Left lung (tissue), 14 donors: Measurements from ENCODE around the gene CCNG1. TPM values are rescaled to one million over a fixed set of nuclear protein-coding genes. Genes with fewer than 3 reads are reported as not detected.
"Not testable (repeated sequence)": the region's sequence is repeated elsewhere in the genome, so short reads cannot be mapped to it uniquely, and the experiment has no call there.

Experiments used
- ATAC-seq: fragments of 200-7000 bp; cut with Tn5 transposase; one replicate; pipeline ENCODE4 v1.9.1; 2020; ENCODE audit warnings: moderate library complexity
- DNase-seq, 4 donors: peaks; one replicate each; pipeline ENCODE4 v3.0.0-alpha.2; 2013 to 2020
- H3K27ac ChIP-seq, 2 donors: fragments of 200-600 bp; sonication (generic) in 1 of 2; one replicate each; pipeline versions ENCODE4 v1.5.0 to v1.8.0; 2020 to 2021
- H3K27me3 ChIP-seq, 2 donors: fragments of 200-600 bp; sonication (generic) in 1 of 2; one replicate each; pipeline versions ENCODE4 v1.5.0 to v1.8.0; 2020 to 2021
- H3K36me3 ChIP-seq, 2 donors: fragments of 200-600 bp; sonication (generic) in 1 of 2; one replicate each; pipeline versions ENCODE4 v1.5.0 to v1.8.0; 2020 to 2021
- H3K4me1 ChIP-seq, 2 donors: fragments of 200-600 bp; one replicate each; pipeline ENCODE4 v1.8.0; 2021
- H3K4me3 ChIP-seq, 2 donors: fragments of 200-600 bp; sonication (generic) in 1 of 2; one replicate each; pipeline versions ENCODE4 v1.5.0 to v1.8.0; 2020 to 2021; ENCODE audit warnings: mild to moderate bottlenecking in 1 of 2
- H3K9me3 ChIP-seq, 2 donors: fragments of 200-600 bp; sonication (generic) in 1 of 2; one replicate each; pipeline versions ENCODE4 v1.5.0 to v1.8.0; 2020 to 2021
- intact Hi-C, 2 donors: fragments of 100-400 bp; cut with DNase I; formaldehyde crosslinking; loops; one replicate each; pipeline versions ENCODE4 v1.11.2 to v1.14.2; 2022
- long read RNA-seq, 12 donors: library from polyadenylated mRNA in 2 of 12; unstranded in 2 of 12; transcript quantifications; one replicate each; pipeline ENCODE4 v2.0.0 and lab custom pipeline, GENCODE V29; 2019 to 2026
- polyA plus RNA-seq, 6 donors: library from polyadenylated mRNA; unstranded; fragments of 120-200 nt; gene quantifications; one replicate each; pipeline ENCODE4 v1.2.1, GENCODE V29; 2013; ENCODE audit not compliant: insufficient read length in 6 of 6
- total RNA-seq, 2 donors: library from RNA; stranded (reverse); fragmentation: NEBNext Ultra II Directional; extraction: Animal tissue kit (Norgen Biotek cat#: 25700); gene quantifications; one replicate each; pipeline ENCODE4 v1.2.1, GENCODE V29; 2021
- TF ChIP-seq, protein P1 (sequence below), 2 donors: fragments of 200-600 bp; sonication (generic) in 1 of 2; IDR thresholded peaks; one replicate each; pipeline versions ENCODE4 v1.5.0 to v1.8.0; 2021; ENCODE audit warnings: antibody characterized with exemption in 2 of 2
- donor health status: DM: no; HTN: yes; CAD: no.
- donor health status: DM: no; HTN: no; CAD: no.

The CCNG1 gene, protein sequence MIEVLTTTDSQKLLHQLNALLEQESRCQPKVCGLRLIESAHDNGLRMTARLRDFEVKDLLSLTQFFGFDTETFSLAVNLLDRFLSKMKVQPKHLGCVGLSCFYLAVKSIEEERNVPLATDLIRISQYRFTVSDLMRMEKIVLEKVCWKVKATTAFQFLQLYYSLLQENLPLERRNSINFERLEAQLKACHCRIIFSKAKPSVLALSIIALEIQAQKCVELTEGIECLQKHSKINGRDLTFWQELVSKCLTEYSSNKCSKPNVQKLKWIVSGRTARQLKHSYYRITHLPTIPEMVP
- total RNA-seq, result 100 to 1,000 TPM in 1 of 2 donors, 10 to 100 TPM in 1; 76.0 to 132 TPM
- polyA plus RNA-seq, result 100 to 1,000 TPM; 137 to 173 (median 155) TPM
- long read RNA-seq, donor 1, transcript CCNG1-201 (7 exons, 2,458 nt), result major isoform, 32 of 62 reads
- long read RNA-seq, donor 1, partial matches to known transcripts, result 24 of 62 reads
- long read RNA-seq, donor 1, other reads (novel, unspliced or antisense), result 0 of 62 reads
- long read RNA-seq, donor 2, transcript CCNG1-201 (7 exons, 2,458 nt), result major isoform, 24 of 29 reads
- long read RNA-seq, donor 2, partial matches to known transcripts, result 0 of 29 reads
- long read RNA-seq, donor 2, other reads (novel, unspliced or antisense), result 0 of 29 reads
- long read RNA-seq, donor 3, transcript CCNG1-202 (8 exons, 2,366 nt), result minor isoform, 6 of 37 reads
- long read RNA-seq, donor 3, transcript CCNG1-201 (7 exons, 2,458 nt), result major isoform, 30 of 37 reads
- long read RNA-seq, donor 3, partial matches to known transcripts, result 0 of 37 reads
- long read RNA-seq, donor 3, other reads (novel, unspliced or antisense), result 0 of 37 reads
- long read RNA-seq, donor 4, transcript CCNG1-202 (8 exons, 2,366 nt), result minor isoform, 8 of 36 reads
- long read RNA-seq, donor 4, transcript CCNG1-201 (7 exons, 2,458 nt), result major isoform, 16 of 36 reads
- long read RNA-seq, donor 4, partial matches to known transcripts, result 6 of 36 reads
- long read RNA-seq, donor 4, other reads (novel, unspliced or antisense), result 5 of 36 reads
- long read RNA-seq, donor 5, transcript CCNG1-201 (7 exons, 2,458 nt), result major isoform, 28 of 34 reads
- long read RNA-seq, donor 5, partial matches to known transcripts, result 0 of 34 reads
- long read RNA-seq, donor 5, other reads (novel, unspliced or antisense), result 0 of 34 reads
- long read RNA-seq, donor 6, transcript CCNG1-202 (8 exons, 2,366 nt), result minor isoform, 8 of 54 reads
- long read RNA-seq, donor 6, transcript CCNG1-201 (7 exons, 2,458 nt), result major isoform, 24 of 54 reads
- long read RNA-seq, donor 6, partial matches to known transcripts, result 14 of 54 reads
- long read RNA-seq, donor 6, other reads (novel, unspliced or antisense), result 6 of 54 reads
- long read RNA-seq, donor 7, transcript CCNG1-201 (7 exons, 2,458 nt), result major isoform, 17 of 17 reads
- long read RNA-seq, donor 7, partial matches to known transcripts, result 0 of 17 reads
- long read RNA-seq, donor 7, other reads (novel, unspliced or antisense), result 0 of 17 reads
- long read RNA-seq, donor 8, transcript CCNG1-201 (7 exons, 2,458 nt), result major isoform, 26 of 35 reads
- long read RNA-seq, donor 8, partial matches to known transcripts, result 6 of 35 reads
- long read RNA-seq, donor 8, other reads (novel, unspliced or antisense), result 0 of 35 reads
- long read RNA-seq, donor 9, result 0 reads
- long read RNA-seq, donor 10, partial matches to known transcripts, result 0 of 4 reads
- long read RNA-seq, donor 10, other reads (novel, unspliced or antisense), result 4 of 4 reads
- long read RNA-seq, donor 11, transcript CCNG1-201 (7 exons, 2,458 nt), result major isoform, 17 of 19 reads
- long read RNA-seq, donor 11, partial matches to known transcripts, result 0 of 19 reads
- long read RNA-seq, donor 11, other reads (novel, unspliced or antisense), result 0 of 19 reads
- long read RNA-seq, donor 12, transcript CCNG1-201 (7 exons, 2,458 nt), result major isoform, 34 of 37 reads
- long read RNA-seq, donor 12, partial matches to known transcripts, result 0 of 37 reads
- long read RNA-seq, donor 12, other reads (novel, unspliced or antisense), result 0 of 37 reads

DNA sequence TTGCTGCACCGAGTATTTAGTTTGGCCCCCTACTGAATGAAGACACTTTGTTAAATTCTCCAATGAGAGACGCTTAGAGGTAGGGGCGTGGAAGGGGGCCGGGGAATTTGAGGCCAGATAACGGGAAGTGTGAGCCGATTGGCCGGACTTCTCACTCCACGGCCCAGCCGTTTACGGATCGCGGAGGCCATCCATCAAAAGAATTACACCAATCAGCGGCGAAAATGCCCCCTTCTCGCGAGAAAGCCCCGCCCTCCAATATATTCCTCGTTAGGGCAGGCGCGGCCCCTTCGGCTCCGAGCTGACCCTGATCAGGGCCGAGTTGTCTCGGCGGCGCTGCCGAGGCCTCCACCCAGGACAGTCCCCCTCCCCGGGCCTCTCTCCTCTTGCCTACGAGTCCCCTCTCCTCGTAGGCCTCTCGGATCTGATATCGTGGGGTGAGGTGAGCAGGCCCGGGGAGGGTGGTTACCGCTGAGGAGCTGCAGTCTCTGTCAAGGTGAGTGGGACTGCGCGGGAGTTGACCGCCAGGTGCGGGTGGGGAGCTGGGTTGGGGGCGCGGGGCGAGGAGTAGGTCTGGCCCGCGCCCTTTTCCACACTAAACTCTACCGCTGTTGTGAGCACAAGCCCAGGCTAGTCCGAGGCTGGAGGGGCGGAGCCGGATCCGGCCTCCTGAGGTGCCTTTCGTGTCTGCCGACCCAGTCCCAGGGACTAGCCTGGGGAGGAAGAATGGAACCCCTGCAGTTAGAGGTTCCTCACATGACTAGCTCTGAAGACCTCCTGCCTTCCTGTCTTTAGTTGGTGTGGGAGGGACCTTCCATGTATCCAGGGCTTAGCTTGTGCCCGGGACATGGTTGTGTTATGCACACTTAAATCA, at the start of gene CCNG1:
TSS of gene CCNG1 (plus strand) at position 287 of the 874 bp plus-strand sequence. CDS start 1,662 bp downstream, outside the sequence.
- H3K27ac ChIP-seq, result peak within 1 kb of the TSS; percentile 82
- peaks cover 11 to 28% of the 10 kb centered on the region in 2 donors for H3K4me1 ChIP-seq
- H3K27me3 ChIP-seq, result no peaks in the 10 kb centered on the region
- TF ChIP-seq, protein P1, sequence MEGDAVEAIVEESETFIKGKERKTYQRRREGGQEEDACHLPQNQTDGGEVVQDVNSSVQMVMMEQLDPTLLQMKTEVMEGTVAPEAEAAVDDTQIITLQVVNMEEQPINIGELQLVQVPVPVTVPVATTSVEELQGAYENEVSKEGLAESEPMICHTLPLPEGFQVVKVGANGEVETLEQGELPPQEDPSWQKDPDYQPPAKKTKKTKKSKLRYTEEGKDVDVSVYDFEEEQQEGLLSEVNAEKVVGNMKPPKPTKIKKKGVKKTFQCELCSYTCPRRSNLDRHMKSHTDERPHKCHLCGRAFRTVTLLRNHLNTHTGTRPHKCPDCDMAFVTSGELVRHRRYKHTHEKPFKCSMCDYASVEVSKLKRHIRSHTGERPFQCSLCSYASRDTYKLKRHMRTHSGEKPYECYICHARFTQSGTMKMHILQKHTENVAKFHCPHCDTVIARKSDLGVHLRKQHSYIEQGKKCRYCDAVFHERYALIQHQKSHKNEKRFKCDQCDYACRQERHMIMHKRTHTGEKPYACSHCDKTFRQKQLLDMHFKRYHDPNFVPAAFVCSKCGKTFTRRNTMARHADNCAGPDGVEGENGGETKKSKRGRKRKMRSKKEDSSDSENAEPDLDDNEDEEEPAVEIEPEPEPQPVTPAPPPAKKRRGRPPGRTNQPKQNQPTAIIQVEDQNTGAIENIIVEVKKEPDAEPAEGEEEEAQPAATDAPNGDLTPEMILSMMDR (IDR thresholded peaks at IDR 0.05), result no peak
- peak within 1 kb of the TSS; percentile 92 to 93 for H3K4me3 ChIP-seq
- intact Hi-C loops, result no loop called here
- peaks cover 3 to 22% of the 10 kb centered on the region in 2 donors for H3K36me3 ChIP-seq
- DNase-seq, result peak; percentile 94 to 96 (median 95)
- no peaks in the 10 kb centered on the region for H3K9me3 ChIP-seq
- peak; percentile 96 for ATAC-seq

DNA sequence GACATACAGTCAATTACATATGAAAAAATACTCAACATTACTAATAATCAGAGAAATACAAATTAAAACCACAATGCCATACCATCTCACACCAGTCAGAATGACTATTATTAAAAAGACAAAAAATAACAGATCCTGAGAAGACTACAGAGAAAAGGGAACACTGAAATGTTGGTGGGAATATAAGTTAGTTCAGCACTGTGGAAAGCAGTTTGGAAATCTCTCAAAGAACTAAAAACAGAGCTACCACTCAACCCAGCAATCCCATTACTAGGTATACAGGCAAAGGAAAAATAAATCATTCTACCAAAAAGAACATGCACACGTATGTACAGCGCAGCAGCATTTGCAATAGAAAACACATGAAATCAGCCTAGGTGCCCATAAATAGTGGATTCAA, 41.6 kb upstream of the CCNG1 start:
- DNase-seq (no peak), ATAC-seq (no peak)
- Histone ChIP-seq H3K27me3 (no peaks in the 10 kb centered on the region), H3K4me3 (no peak overlapping the region), H3K27ac (no peak overlapping the region), H3K9me3 (no peaks in the 10 kb centered on the region), H3K36me3 (no peaks in the 10 kb centered on the region), H3K4me1 (no peaks in the 10 kb centered on the region)
- intact Hi-C loops, result no loop called here
- TF ChIP-seq, protein P1 (IDR thresholded peaks at IDR 0.05), result no peak

DNA sequence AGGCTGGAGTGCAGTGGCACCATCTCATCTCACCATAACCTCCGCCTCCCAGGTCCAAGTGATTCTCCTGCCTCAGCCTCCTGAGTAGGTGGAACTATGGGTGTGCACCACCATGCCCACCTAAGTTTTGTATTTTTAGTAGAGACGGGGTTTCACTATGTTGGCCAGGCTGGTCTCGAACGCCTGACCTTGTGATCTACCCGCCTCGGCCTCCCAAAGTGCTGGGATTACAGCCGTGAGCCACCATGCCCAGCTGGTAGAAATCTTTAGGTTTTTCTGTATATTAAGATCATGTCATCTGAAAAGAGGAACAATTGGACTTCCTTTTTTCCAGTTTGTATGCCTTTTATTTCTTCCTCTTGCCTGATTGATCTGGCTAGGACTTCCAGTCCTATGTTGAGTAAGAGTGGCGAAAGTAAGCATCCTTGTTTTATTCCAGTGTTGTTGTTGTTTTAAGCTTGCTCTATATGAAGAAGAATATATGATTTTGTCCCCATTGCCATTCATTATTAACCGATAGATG, 40.5 kb upstream of the CCNG1 start:
- intact Hi-C loops, H3K4me1 ChIP-seq, H3K27ac ChIP-seq, ATAC-seq, H3K27me3 ChIP-seq, H3K9me3 ChIP-seq, H3K36me3 ChIP-seq, H3K4me3 ChIP-seq, DNase-seq: not testable (repeated sequence)

DNA sequence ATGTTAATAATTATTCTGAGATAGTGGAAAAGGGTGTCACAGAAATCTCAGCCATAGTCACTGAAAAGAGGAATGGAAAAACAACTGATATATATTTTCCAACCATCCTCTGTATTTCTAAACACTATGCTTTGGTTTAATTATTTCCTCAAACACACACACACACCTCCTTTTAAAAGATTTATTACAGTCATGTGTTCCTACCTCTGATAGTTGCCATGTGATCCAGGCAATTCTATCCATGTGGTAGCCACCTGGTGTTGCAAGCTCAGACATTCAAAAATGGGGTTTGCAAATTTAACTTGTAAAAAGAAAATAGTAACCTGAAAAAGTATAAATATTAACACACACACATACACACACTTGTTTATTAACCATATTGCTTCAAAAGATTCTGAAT, 40.0 kb upstream of the CCNG1 start:
- Histone ChIP-seq H3K4me1 (no peaks in the 10 kb centered on the region), H3K4me3 (no peak overlapping the region), H3K9me3 (no peaks in the 10 kb centered on the region), H3K27me3 (peaks cover 0 to 3% of the 10 kb centered on the region in 2 donors), H3K27ac (no peak overlapping the region), H3K36me3 (no peaks in the 10 kb centered on the region)
- DNase-seq (no peak), ATAC-seq (no peak)
- TF ChIP-seq, protein P1 (IDR thresholded peaks at IDR 0.05), result no peak
- intact Hi-C loops, result no loop called here
